CD14-positive monocyte (primary cell): Measurements from ENCODE around the gene PIK3R6. TPM values are rescaled to one million over a fixed set of nuclear protein-coding genes. Genes with fewer than 3 reads are reported as not detected.

Source experiments
- DNase-seq, 3 donors: peaks; one replicate each; pipeline ENCODE4 v3.0.0-alpha.2; 2011 to 2022
- H2AFZ ChIP-seq: 2 replicates; pipeline ENCODE4 v1.6.0; 2012; ENCODE audit warnings: mild to moderate bottlenecking, low read depth, low read length, inconsistent platforms; ENCODE audit not compliant: insufficient read depth, poor library complexity, severe bottlenecking
- H3K27ac ChIP-seq, 2 donors: 1 replicate in 1 of 2; 2 replicates in 1 of 2; pipeline ENCODE4 v1.5.1; 2012 to 2013; ENCODE audit warnings: low read length in 2 of 2, control low read depth in 1 of 2, inconsistent platforms in 1 of 2, low read depth in 1 of 2, mild to moderate bottlenecking in 1 of 2
- H3K27me3 ChIP-seq, 2 donors: one replicate each; pipeline versions ENCODE4 v1.6.0 to v1.6.1; 2011 to 2013; ENCODE audit warnings: low read length in 2 of 2; ENCODE audit not compliant: control insufficient read depth in 2 of 2, insufficient read depth in 2 of 2
- H3K36me3 ChIP-seq, 2 donors: replicated peaks in 1 of 2; 1 replicate in 1 of 2; 2 replicates in 1 of 2; pipeline versions ENCODE4 v1.5.1 to v1.6.1; 2012 to 2013; ENCODE audit warnings: low read length in 2 of 2, control low read depth in 1 of 2, inconsistent platforms in 1 of 2, mild to moderate bottlenecking in 1 of 2; ENCODE audit not compliant: insufficient read depth in 2 of 2, control insufficient read depth in 1 of 2
- H3K4me1 ChIP-seq, 2 donors: 1 replicate in 1 of 2; 2 replicates in 1 of 2; pipeline versions ENCODE4 v1.5.1 to v1.6.1; 2012 to 2013; ENCODE audit warnings: low read length in 2 of 2, control low read depth in 1 of 2, inconsistent platforms in 1 of 2, mild to moderate bottlenecking in 1 of 2, moderate library complexity in 1 of 2; ENCODE audit not compliant: insufficient read depth in 2 of 2, control insufficient read depth in 1 of 2
- H3K4me2 ChIP-seq: replicated peaks from 2 replicates; pipeline ENCODE3; 2012; ENCODE audit warnings: low read length, moderate library complexity, mild to moderate bottlenecking; ENCODE audit not compliant: poor library complexity, severe bottlenecking; ENCODE audit errors: extremely low read depth
- H3K4me3 ChIP-seq, 3 experiments: fragments of 200-600 bp in 1 of 3; sonication (generic) in 1 of 3; replicated peaks in 1 of 3; 1 replicate in 2 of 3; 2 replicates in 1 of 3; pipeline ENCODE4 v1.5.1; 2011 to 2013; ENCODE audit warnings: low read length in 3 of 3, mild to moderate bottlenecking in 3 of 3, control low read depth in 2 of 3, low read depth in 2 of 3, inconsistent platforms in 1 of 3, moderate library complexity in 1 of 3
- H3K79me2 ChIP-seq: 2 replicates; pipeline ENCODE4 v1.6.0; 2012; ENCODE audit warnings: mild to moderate bottlenecking, control low read depth, inconsistent platforms, low read length, moderate library complexity; ENCODE audit not compliant: insufficient read depth
- H3K9ac ChIP-seq: 2 replicates; pipeline ENCODE4 v1.6.0; 2017; ENCODE audit warnings: low read length, mild to moderate bottlenecking; ENCODE audit not compliant: insufficient read depth, poor library complexity, severe bottlenecking
- H3K9me3 ChIP-seq, 2 donors: replicated peaks in 1 of 2; 1 replicate in 1 of 2; 2 replicates in 1 of 2; pipeline versions ENCODE4 v1.5.1 to v1.6.1; 2012 to 2013; ENCODE audit warnings: low read length in 2 of 2, control low read depth in 1 of 2; ENCODE audit not compliant: control insufficient read depth in 1 of 2, insufficient read depth in 1 of 2
- H4K20me1 ChIP-seq: 2 replicates; pipeline ENCODE4 v1.6.0; 2012; ENCODE audit warnings: mild to moderate bottlenecking, low read length, control low read depth, moderate library complexity; ENCODE audit not compliant: insufficient read depth
- H3K27ac Mint-ChIP-seq, 7 donors: one replicate each; pipeline ENCODE4 v1.8.0; 2020; ENCODE audit warnings: mild to moderate bottlenecking in 7 of 7, mixed read lengths in 7 of 7, moderate library complexity in 6 of 7, inconsistent platforms in 2 of 7
- H3K27me3 Mint-ChIP-seq, 3 donors: one replicate each; pipeline ENCODE4 v1.8.0; 2021 to 2022; ENCODE audit warnings: low read depth in 3 of 3, mild to moderate bottlenecking in 3 of 3, mixed read lengths in 3 of 3, moderate library complexity in 3 of 3, inconsistent platforms in 1 of 3
- H3K36me3 Mint-ChIP-seq, 2 donors: one replicate each; pipeline ENCODE4 v1.8.0; 2020; ENCODE audit warnings: mixed read lengths in 2 of 2, inconsistent platforms in 1 of 2, mild to moderate bottlenecking in 1 of 2
- H3K4me1 Mint-ChIP-seq: one replicate; pipeline ENCODE4 v1.8.0; 2020; ENCODE audit warnings: mild to moderate bottlenecking, mixed read lengths
- H3K4me3 Mint-ChIP-seq, 2 donors: one replicate each; pipeline ENCODE4 v1.8.0; 2020; ENCODE audit warnings: mild to moderate bottlenecking in 2 of 2, mixed read lengths in 2 of 2, moderate library complexity in 1 of 2
- H3K9me3 Mint-ChIP-seq, 7 donors: one replicate each; pipeline ENCODE4 v1.8.0; 2020 to 2022; ENCODE audit warnings: mixed read lengths in 7 of 7, mild to moderate bottlenecking in 6 of 7, moderate library complexity in 6 of 7, inconsistent platforms in 2 of 7
- CTCF ChIP-seq: fragments of 200-600 bp; IDR thresholded peaks from one replicate; pipeline ENCODE4 v1.8.0; 2022; ENCODE audit warnings: antibody characterized with exemption, mild to moderate bottlenecking
- WGBS: methylation state at CpG from one replicate; pipeline ENCODE4 v1.1.5; 2013; ENCODE audit warnings: missing lambda C conversion rate; ENCODE audit not compliant: insufficient coverage; 5-methylcytosine and 5-hydroxymethylcytosine counted together
- intact Hi-C, 2 donors: fragments of 100-400 bp; cut with micrococcal nuclease; formaldehyde crosslinking; loops; one replicate each; pipeline versions ENCODE4 v1.15.0 to v1.15.1; 2023
- polyA plus RNA-seq, 3 donors: library from polyadenylated mRNA; depleted of rRNA in 1 of 3; unstranded in 2 of 3; stranded (reverse) in 1 of 3; fragments of 300-500 nt in 2 of 3; fragments of >200 nt in 1 of 3; fragmentation: Illumina TruSeq in 2 of 3; gene quantifications; 1 replicate in 2 of 3; 2 replicates in 1 of 3; pipeline ENCODE4 v1.2.3, GENCODE V29; 2012 to 2021

The PIK3R6 gene
- polyA plus RNA-seq, 3 donors, result 3.6 to 23.3 (median 5.8) TPM

DNA sequence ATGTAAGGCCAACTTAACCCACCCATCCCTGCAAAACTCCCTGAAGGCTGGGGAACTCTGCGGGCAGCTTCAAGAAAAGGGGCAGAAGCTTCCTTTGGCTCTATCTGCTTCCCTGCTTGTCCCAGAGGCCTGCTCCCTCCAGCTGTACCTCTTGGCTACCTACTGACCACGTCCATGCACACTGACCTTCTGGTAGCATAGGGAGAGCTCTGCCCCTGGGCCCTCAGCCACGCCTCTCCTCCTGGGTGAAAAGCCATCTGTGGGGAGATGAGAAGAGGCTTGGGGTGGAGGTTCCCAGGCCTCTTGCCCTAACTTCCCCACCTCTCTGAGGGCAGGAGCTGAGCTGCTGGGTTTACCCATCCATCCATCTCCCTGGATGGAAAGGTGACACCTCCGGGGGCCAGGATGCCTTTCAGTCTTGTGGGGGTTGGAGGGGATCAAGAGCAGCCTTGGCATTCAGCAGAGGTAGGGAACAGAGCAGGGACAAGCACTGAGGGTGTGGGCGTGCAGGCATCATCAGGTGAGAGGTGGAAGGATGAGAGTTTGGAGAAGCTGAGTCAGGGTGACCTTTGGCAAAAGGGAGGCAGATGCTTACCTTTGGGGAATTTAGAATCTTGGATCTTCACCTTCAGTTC is 45.0 kb downstream of the PIK3R6 start:
- Mint-ChIP-seq H3K36me3 (peaks cover 74 to 79% of the 10 kb centered on the region in 2 donors), H3K27me3 (no peaks in the 10 kb centered on the region), H3K4me3 (no peak overlapping the region), H3K4me1 (no peaks in the 10 kb centered on the region), H3K9me3 (peaks cover 0 to 9% (median 4%) of the 10 kb centered on the region in 7 donors), H3K27ac (no peak overlapping the region)
- no peaks in the 10 kb centered on the region for H3K4me1 ChIP-seq
- H3K4me3 ChIP-seq, result no peak overlapping the region
- H3K36me3 ChIP-seq, result peaks cover 40 to 77% of the 10 kb centered on the region in 2 donors
- no peak overlapping the region for H3K4me2 ChIP-seq
- no peaks in the 10 kb centered on the region for H3K79me2 ChIP-seq
- no peak overlapping the region for H2AFZ ChIP-seq
- no peaks in the 10 kb centered on the region for H3K27me3 ChIP-seq
- DNase-seq, result no peak
- TF ChIP-seq CTCF, result no peak
- intact Hi-C loops, result no loop called here
- H3K9ac ChIP-seq, result no peak overlapping the region
- no peak overlapping the region for H3K27ac ChIP-seq
- H4K20me1 ChIP-seq, result no peaks in the 10 kb centered on the region
- H3K9me3 ChIP-seq, result no peaks in the 10 kb centered on the region
- WGBS, result 94% methylated on average over 2 of the region's 5 CpGs

- WGBS, result 96% methylated on average over 4 of the region's 10 CpGs
- H3K9me3 Mint-ChIP-seq, result peaks cover 0 to 9% (median 4%) of the 10 kb centered on the region in 7 donors
- DNase-seq, result no peak
Measured at GRCh38 chr17:8821446-8822105, 45.9 kb downstream of the PIK3R6 start.

More at GRCh38 chr17:8821446-8822105, 45.9 kb downstream of the PIK3R6 start:
- no peak overlapping the region for H3K27ac ChIP-seq
- Mint-ChIP-seq H3K27me3 (no peaks in the 10 kb centered on the region), H3K27ac (peak overlapping the region in 3 of 7 donors; percentile 2 to 65 (median 46)), H3K36me3 (peaks cover 69 to 74% of the 10 kb centered on the region in 2 donors), H3K4me3 (no peak overlapping the region), H3K4me1 (no peaks in the 10 kb centered on the region)
- H3K79me2 ChIP-seq, result no peaks in the 10 kb centered on the region
- no peaks in the 10 kb centered on the region for H3K27me3 ChIP-seq
- no peak overlapping the region for H3K9ac ChIP-seq
- TF ChIP-seq CTCF, result no peak
- H3K4me3 ChIP-seq, result no peak overlapping the region
- H3K9me3 ChIP-seq, result no peaks in the 10 kb centered on the region
- H3K4me2 ChIP-seq, result no peak overlapping the region
- H4K20me1 ChIP-seq, result no peaks in the 10 kb centered on the region
- peaks cover 39 to 72% of the 10 kb centered on the region in 2 donors for H3K36me3 ChIP-seq
- no peak overlapping the region for H2AFZ ChIP-seq
- no peaks in the 10 kb centered on the region for H3K4me1 ChIP-seq
- intact Hi-C loops, result no loop called here
